Measurements from ENCODE around the gene MAP2K3.

MAP2K3 gene

DNA sequence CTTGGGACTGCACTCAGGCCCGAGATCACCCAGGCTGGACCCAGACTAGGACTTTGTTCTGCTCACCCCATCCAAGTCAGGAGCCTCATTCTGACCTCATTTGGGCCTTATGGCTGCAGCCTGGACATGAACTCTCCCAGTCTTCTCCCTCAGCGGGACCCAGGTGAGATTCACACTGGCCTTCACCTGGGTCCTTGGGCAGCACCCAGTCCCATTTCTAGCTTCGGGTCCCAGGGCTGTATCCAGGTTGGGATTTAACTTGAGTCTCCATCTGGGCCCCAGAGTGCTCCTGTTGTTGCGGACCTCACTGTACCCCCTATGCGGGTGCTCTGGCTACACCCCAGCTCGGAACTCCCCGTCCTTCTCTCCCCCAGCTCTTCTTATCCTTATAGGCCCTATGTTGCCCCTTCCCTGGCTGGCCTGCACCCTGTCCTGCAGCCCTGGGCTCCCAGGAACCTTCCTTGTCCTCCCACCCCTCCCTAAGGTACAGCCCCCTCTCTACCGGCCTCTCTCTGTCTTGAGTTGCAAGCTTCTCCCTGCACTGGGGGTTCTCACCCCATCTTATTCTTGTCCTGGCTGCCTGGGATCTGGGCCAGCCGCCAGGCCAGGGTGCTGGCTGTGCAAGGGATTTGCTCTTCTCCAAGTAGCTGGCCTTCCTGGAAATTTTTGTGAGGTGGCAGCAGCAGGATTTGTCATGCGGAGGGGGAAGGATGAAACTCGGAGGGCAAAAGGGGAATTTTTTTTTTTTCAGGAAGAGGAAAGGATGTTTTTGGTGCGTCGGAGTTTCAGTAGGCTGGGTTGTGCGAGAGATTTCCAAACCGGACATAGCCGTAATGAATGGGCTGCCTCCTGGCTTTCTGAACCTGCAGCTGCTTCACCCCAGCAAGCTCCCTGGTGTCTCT is 904 bp downstream of the MAP2K3 start:
- Histone ChIP-seq H3K4me3 (ENCODE audit: low read length in 2 of 2) (peak overlapping the region; percentile 72 to 83), H3K9me3 (replicated peaks in 1 of 2; ENCODE audit: control insufficient read depth in 2 of 2, insufficient read depth in 1 of 2, low read depth in 1 of 2, low read length in 2 of 2) (no peaks in the 10 kb centered on the region), H3K27ac (replicated peaks; ENCODE audit: low read length) (no peak overlapping the region), H4K91ac (ENCODE audit: low read depth, low read length, poor library complexity) (no peak overlapping the region), H2BK120ac (ENCODE audit: low read depth, low read length) (no peak overlapping the region), H4K8ac (ENCODE audit: low read depth, low read length) (no peak overlapping the region), H3K9ac (ENCODE audit: low read depth, low read length, poor library complexity) (peak overlapping the region; percentile 83), H3K79me1 (ENCODE audit: low read depth, low read length) (peaks cover 7% of the 10 kb centered on the region), H3K36me3 (replicated peaks in 1 of 2; ENCODE audit: control insufficient read depth in 2 of 2, insufficient read depth in 2 of 2, low read length in 2 of 2) (no peaks in the 10 kb centered on the region), H2BK12ac (ENCODE audit: low read length) (no peak overlapping the region), H2AK5ac (ENCODE audit: low read depth, low read length) (peak overlapping the region; percentile 85), H2BK15ac (ENCODE audit: low read length) (peak overlapping the region; percentile 63), H3K4me2 (ENCODE audit: insufficient read depth, low read length, poor library complexity, severe bottlenecking) (peak overlapping the region; percentile 92), H3K27me3 (ENCODE audit: control insufficient read depth in 3 of 3, insufficient read depth in 3 of 3, low read depth in 1 of 3, low read length in 3 of 3) (peaks cover 0 to 29% (median 20%) of the 10 kb centered on the region in 3 experiments), H3K4ac (ENCODE audit: low read length) (no peak overlapping the region), H2AFZ (ENCODE audit: low read length) (peak overlapping the region; percentile 94), H3K18ac (ENCODE audit: low read length) (peak overlapping the region; percentile 63), H3K4me1 (ENCODE audit: control insufficient read depth in 2 of 2, insufficient read depth in 1 of 2, low read depth in 1 of 2, low read length in 2 of 2) (peaks cover 12 to 23% of the 10 kb centered on the region in 2 donors), H2BK5ac (ENCODE audit: low read length) (no peak overlapping the region), H3K23ac (ENCODE audit: low read depth, low read length, poor library complexity) (no peak overlapping the region), H3K14ac (ENCODE audit: low read length) (peak overlapping the region; percentile 63)
- DNase-seq (ENCODE audit: low spot score): no peak
- no CpG with 5 or more reads among the region's 16 CpGs for WGBS, 2 donors (ENCODE audit: extremely low coverage in 2 of 2, insufficient read length in 2 of 2, insufficient replicate concordance in 1 of 2)

DNA sequence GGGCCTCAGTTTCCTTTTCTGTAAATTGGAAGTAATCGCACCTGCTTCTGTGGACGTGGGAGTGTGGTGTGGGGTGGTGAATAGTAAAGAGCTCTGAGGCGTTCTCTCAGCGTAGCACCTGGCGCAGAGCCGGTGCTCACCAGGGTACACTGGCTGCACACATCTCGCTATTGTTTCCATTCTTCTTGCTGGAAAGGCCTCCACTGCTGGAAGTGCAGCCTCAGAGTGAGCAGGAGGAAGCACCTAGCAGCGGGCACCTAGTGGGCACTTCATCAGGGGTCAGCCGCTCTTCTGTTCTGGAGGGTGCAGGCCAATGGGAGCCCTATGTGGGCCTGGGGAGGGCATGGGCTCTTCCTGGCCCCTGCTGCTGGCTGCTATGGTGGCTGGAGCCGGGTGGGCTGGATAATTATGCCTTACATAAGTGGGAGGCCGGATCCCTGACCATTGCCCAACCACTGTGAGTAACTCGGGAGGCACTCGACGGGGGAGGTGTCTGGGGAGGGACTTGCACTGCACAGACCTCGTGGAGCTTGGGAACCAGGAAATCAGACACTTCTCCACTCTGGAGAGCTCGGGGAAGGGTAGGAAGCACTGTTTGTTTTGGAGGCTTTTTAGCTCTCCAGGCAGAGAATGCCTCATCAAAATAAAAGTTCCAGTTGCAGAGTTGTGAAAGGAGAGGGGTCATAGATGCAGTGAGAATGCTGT is 1.7 kb downstream of the MAP2K3 start:
- Histone ChIP-seq H3K4me1 (ENCODE audit: control insufficient read depth in 2 of 2, insufficient read depth in 1 of 2, low read depth in 1 of 2, low read length in 2 of 2) (peaks cover 12 to 23% of the 10 kb centered on the region in 2 donors), H3K18ac (ENCODE audit: low read length) (no peak overlapping the region), H3K9ac (ENCODE audit: low read depth, low read length, poor library complexity) (no peak overlapping the region), H3K23ac (ENCODE audit: low read depth, low read length, poor library complexity) (no peak overlapping the region), H3K14ac (ENCODE audit: low read length) (no peak overlapping the region), H2BK120ac (ENCODE audit: low read depth, low read length) (no peak overlapping the region), H3K36me3 (replicated peaks in 1 of 2; ENCODE audit: control insufficient read depth in 2 of 2, insufficient read depth in 2 of 2, low read length in 2 of 2) (no peaks in the 10 kb centered on the region), H4K8ac (ENCODE audit: low read depth, low read length) (no peak overlapping the region), H3K27me3 (ENCODE audit: control insufficient read depth in 3 of 3, insufficient read depth in 3 of 3, low read depth in 1 of 3, low read length in 3 of 3) (peaks cover 0 to 25% (median 20%) of the 10 kb centered on the region in 3 experiments), H3K9me3 (replicated peaks in 1 of 2; ENCODE audit: control insufficient read depth in 2 of 2, insufficient read depth in 1 of 2, low read depth in 1 of 2, low read length in 2 of 2) (no peaks in the 10 kb centered on the region), H3K79me1 (ENCODE audit: low read depth, low read length) (peaks cover 7% of the 10 kb centered on the region), H2BK15ac (ENCODE audit: low read length) (no peak overlapping the region), H2AK5ac (ENCODE audit: low read depth, low read length) (peak overlapping the region; percentile 12), H2BK5ac (ENCODE audit: low read length) (peak overlapping the region; percentile 16), H3K27ac (replicated peaks; ENCODE audit: low read length) (no peak overlapping the region), H2BK12ac (ENCODE audit: low read length) (no peak overlapping the region), H4K91ac (ENCODE audit: low read depth, low read length, poor library complexity) (no peak overlapping the region), H2AFZ (ENCODE audit: low read length) (peak overlapping the region; percentile 31), H3K4me2 (ENCODE audit: insufficient read depth, low read length, poor library complexity, severe bottlenecking) (peak overlapping the region; percentile 92), H3K4ac (ENCODE audit: low read length) (no peak overlapping the region), H3K4me3 (ENCODE audit: low read length in 2 of 2) (peak overlapping the region in 1 of 2 donors; percentile 72)
- WGBS, 2 donors (ENCODE audit: extremely low coverage in 2 of 2, insufficient read length in 2 of 2, insufficient replicate concordance in 1 of 2): no CpG with 5 or more reads among the region's 16 CpGs
- no peak for DNase-seq (ENCODE audit: low spot score)

DNA sequence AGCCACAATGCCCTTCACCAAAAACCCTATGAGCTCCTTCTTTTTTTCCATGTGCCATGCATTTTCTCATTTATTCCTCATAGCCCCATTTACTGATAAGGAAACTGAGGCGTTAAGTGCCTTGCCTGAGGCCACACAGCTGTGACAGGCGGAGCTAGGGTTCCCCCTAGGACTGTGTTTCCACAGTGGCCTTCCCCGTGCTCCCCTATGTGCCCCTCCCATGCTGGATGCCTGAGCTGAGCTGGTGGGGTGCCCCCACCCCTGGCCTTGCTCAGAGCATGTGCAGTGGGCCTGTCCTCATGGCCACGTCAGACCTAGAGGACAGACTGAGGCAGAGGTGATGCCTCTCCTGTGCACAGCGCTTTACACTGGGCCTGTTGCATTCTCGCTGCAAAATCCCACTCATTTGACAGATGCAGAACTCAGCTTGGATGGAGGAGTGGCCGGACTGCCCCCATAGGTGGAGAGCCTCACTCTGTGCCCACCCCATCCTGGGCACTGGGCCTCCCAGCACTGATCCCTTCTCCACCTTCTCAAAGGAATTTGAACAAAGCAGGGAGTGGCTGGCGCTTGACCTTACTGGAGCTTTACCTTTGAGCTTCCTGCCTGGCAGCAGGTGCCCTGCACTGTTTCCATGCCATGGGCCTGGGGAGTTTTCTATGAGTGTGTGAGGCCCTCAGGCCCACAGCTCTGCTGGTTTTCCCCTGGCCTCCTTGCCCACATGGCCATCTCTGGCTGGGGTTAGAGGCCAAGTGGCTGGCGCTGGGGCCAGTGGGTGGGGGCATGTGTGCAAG is 2.6 kb downstream of the MAP2K3 start:
- Histone ChIP-seq H2BK12ac (ENCODE audit: low read length) (no peak overlapping the region), H3K9ac (ENCODE audit: low read depth, low read length, poor library complexity) (peak overlapping the region; percentile 47), H3K4ac (ENCODE audit: low read length) (no peak overlapping the region), H3K27ac (replicated peaks; ENCODE audit: low read length) (no peak overlapping the region), H3K23ac (ENCODE audit: low read depth, low read length, poor library complexity) (no peak overlapping the region), H3K36me3 (replicated peaks in 1 of 2; ENCODE audit: control insufficient read depth in 2 of 2, insufficient read depth in 2 of 2, low read length in 2 of 2) (no peaks in the 10 kb centered on the region), H3K27me3 (ENCODE audit: control insufficient read depth in 3 of 3, insufficient read depth in 3 of 3, low read depth in 1 of 3, low read length in 3 of 3) (peaks cover 0 to 19% (median 17%) of the 10 kb centered on the region in 3 experiments), H3K9me3 (replicated peaks in 1 of 2; ENCODE audit: control insufficient read depth in 2 of 2, insufficient read depth in 1 of 2, low read depth in 1 of 2, low read length in 2 of 2) (peaks cover 0 to 2% of the 10 kb centered on the region in 2 donors), H3K79me1 (ENCODE audit: low read depth, low read length) (peaks cover 9% of the 10 kb centered on the region), H3K4me2 (ENCODE audit: insufficient read depth, low read length, poor library complexity, severe bottlenecking) (no peak overlapping the region), H4K8ac (ENCODE audit: low read depth, low read length) (no peak overlapping the region), H3K4me3 (ENCODE audit: low read length in 2 of 2) (peak overlapping the region in 1 of 2 donors; percentile 72), H4K91ac (ENCODE audit: low read depth, low read length, poor library complexity) (no peak overlapping the region), H2AFZ (ENCODE audit: low read length) (no peak overlapping the region), H2BK15ac (ENCODE audit: low read length) (no peak overlapping the region), H3K14ac (ENCODE audit: low read length) (no peak overlapping the region), H2BK5ac (ENCODE audit: low read length) (no peak overlapping the region), H3K18ac (ENCODE audit: low read length) (no peak overlapping the region), H2AK5ac (ENCODE audit: low read depth, low read length) (peak overlapping the region; percentile 86), H2BK120ac (ENCODE audit: low read depth, low read length) (no peak overlapping the region), H3K4me1 (ENCODE audit: control insufficient read depth in 2 of 2, insufficient read depth in 1 of 2, low read depth in 1 of 2, low read length in 2 of 2) (peaks cover 12 to 29% of the 10 kb centered on the region in 2 donors)
- DNase-seq (ENCODE audit: low spot score): no peak
- WGBS, 2 donors (ENCODE audit: extremely low coverage in 2 of 2, insufficient read length in 2 of 2, insufficient replicate concordance in 1 of 2): no CpG with 5 or more reads among the region's 9 CpGs

Data from neuronal stem cell (in vitro differentiated cells).